HG02943 (cell line): Measurements from ENCODE around the gene FBXL14.
A peak's percentile ranks its signal among the peaks of the same experiment; 100 is the strongest.

Experiments used
- ATAC-seq: cut with Tn5 transposase; IDR thresholded peaks from one replicate; pipeline ENCODE4 v1.9.1; 2021; ENCODE audit warnings: mild to moderate bottlenecking, low read depth, moderate library complexity; ENCODE audit not compliant: unreplicated experiment

The FBXL14 gene

DNA sequence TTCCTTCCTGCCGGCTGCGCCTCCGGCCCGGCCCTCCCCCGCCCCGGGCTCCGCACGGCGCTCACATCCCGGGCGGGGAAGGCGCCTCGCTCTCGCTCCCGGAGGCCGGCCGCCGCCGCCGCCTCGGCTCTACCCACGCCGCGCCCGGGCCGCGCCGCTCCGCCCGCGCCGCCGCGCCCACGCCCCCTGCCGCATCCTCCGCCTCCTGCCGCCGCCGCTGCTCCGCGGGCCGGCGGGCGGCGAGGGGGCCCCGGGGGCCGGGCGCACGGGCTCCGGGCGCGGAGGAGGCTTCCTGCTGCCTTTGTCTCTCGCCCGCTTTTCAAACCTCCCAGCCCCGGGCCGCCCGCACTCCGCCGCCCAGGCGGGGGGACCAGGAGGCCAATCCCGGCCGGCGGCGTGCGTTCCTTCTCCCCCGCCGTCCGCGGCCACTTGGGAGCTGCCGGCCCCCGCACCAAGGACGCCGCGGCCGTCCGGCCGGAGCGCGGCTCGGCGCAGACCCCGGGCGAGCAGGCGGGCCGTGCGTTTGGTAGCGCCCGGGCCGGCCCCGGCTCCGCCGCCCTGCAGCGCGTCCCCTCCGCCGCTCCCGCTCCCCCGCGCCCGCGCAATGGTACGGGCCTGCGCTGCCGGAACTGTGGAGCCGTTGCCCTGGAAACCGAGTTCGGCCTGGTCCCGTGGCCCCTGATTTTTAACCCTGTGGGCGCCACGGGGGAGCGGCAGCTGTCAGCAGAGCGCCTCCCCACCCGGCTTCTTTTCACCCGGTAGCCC is at the start of gene FBXL14:
TSS of gene FBXL14 (minus strand) at position 321 of the 765 bp plus-strand sequence. CDS start 515 bp downstream, outside the sequence.
- peak; percentile 45 for ATAC-seq

- no peak for ATAC-seq
These were observed 49.6 kb upstream of the FBXL14 start for GRCh38 chr12:1643905-1644533.

DNA sequence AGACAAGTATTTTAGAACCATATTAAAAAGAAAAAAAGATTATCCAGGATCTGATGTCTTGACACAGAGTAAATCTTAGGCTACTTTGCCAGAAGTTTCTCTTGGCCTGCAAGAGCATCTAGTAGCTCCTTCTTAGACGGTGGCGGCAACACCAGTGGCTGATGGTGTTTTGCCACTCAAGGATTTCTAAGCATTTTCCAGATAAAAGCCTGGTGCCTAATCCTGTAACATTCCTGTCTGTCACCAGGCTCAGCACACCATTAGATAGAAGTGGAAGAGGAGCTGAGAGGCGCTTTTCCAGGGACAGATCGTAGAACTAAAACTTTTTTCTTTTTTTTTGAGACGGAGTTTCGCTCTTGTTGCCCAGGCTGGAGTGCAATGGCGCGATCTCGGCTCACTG is 48.7 kb upstream of the FBXL14 start:
- ATAC-seq, result no peak

- no peak for ATAC-seq
These were observed 48.1 kb upstream of the FBXL14 start for GRCh38 chr12:1642513-1642912.

DNA sequence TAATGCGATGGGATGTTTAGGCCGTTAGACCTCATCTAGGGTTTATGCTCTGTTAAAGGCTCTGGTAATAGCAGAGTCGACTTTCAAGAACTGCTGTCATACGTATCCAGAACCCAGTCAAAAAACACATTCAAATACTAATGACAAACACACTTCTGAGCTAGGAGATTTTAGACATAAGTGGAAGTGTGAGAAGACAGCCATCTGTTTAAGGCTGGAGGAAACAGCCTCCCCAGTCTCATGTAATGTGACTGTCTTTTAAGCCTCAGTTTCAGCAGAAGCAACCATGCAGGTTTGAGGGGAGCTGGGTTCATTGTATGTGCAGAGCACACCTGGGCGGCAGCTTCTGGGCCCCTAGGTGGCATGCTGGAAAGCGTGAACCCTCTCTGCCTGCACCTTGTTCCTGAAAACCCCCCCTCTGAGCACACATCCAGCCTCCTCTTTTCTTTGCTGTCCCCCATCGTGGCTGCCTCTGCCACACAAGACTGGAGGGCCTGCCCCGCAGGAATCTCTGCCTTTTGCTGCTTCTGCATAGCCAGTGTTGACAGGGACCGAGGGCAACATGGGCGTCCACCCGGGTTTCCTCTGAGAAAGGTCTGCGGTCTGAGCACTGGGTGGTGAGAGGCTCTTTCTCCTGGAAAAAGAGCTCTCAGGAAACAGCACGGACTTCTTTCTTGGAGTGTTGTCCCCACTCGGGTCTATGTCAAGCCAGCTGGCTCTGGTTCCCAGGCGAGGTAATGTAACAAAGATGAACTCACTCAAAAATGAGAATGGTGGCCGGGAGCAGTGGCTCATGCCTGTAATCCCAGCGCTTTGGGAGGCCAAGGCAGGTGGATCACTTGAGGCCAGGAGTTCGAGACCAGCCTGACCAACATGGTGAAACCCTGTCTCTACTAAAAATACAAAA is 46.2 kb upstream of the FBXL14 start:
- ATAC-seq, result no peak

DNA sequence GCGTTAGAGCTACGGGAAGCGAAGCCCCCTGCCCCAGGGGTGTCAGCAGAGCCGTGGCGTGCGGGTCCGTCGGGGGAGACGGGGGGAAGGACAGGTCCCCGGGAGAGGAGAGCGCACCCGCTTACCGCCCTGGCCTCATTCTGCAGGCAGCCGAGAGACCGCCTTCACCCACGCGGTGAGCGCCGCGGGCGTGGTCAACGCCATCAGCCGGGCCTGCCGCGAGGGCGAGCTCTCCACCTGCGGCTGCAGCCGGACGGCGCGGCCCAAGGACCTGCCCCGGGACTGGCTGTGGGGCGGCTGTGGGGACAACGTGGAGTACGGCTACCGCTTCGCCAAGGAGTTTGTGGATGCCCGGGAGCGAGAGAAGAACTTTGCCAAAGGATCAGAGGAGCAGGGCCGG is 45.2 kb upstream of the FBXL14 start:
- no peak for ATAC-seq

- ATAC-seq, result no peak
These were observed 43.8 kb upstream of the FBXL14 start for GRCh38 chr12:1638203-1638602.

DNA sequence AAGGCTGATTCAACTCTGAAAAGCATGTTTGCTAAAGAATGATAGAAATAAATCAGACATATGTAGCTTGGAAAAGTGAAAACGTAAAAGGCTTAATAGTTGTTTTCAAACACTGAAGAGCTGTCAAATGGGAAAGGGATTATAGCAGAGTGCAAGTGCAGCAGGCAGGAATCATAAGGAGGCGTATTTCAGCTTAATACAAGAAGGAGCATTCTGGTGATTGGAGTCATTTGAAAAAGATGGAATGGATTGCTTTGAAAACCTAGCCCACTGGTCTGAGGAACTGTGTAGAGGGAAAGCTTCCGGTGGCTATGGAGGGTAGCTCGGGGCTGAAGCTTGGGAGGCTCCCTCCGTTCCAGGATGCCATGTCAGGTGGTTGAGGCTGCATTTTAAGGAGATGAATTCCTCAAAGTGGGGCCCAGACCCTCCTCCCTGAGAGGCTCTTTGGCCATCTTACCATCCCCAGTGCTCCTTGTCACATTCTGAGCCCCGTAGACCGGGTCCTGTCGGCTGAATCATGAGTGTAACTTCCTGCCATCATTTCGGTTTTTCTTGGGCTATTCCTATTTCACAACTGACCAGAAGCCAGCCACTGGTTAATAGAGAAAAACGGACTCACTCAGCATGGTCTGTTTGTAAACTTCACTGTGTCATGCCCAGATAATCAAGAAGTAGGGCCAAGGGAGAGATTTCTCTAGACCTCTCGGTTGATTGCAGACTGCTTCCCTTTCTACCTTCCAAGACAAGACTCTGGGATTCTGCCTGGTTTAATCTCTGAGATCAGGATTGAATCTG is 41.1 kb upstream of the FBXL14 start:
- ATAC-seq, result no peak

DNA sequence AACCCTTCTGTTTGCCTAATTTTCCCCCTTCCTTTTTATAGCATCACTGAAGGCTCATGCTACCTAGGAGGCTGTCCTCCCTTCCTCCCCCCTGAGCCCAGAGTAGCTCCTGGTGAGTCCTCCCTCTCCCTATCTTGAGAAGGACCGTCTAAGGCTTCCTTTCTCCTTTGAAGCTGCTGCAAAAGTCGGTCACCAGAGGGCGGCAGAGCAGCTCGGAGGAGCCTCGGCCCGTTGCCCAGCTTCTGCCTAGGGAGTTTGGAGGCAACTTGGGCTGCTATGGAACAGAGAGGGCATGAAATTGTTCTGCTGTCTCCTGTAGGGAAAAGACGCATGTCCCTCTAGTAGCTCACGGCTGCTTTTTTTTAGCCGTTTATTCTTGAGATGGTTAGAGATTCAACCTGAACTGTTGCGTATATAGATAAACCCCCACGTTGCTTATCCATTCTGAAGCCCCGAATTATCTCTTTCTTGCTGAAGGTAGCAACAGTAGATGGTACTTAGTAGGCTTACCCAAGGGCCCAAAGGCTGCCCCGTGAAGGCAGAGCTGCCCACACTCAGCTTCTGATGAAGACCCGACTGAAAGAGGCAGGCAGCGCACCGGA is 40.3 kb upstream of the FBXL14 start:
- no peak for ATAC-seq

DNA sequence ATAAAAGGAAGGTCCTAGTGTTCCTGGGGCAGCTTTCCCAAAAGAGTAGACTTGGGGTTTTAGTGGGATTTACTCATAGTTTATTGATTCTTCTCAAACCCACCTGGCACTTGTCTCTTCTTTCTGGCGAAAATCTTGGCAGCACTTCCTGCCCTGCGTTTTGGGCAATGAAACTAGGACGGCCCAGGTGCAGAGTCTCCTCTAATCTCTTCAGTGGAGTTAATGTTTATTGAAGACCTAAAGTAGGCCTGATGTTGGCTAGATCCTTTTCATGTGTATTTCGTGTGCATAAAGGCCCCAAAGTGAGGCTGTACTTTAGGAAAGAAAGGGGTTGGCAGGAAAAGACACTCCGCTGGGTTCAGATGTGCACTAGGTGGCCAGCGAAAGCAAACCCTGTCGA is 39.8 kb upstream of the FBXL14 start:
- no peak for ATAC-seq

DNA sequence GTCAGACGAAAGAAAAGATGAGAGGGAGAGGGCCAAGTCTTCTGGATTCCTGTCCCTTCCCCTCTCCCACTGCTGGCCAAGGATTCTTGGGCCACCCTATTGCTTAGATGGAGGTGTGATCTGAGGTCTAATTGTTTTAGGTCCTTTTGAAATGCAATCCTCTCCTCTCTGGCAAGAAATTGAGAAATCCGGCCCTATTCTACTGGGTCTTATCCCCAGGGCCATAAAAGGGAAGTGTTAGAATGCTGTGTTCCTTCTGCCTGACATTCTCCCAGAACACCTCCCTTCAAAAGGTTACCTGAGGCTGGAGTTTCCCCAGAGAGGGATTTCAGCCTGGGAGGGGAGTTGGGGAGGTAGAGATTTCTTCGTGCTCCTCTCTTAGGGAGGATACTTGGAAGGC is 39.1 kb upstream of the FBXL14 start:
- ATAC-seq, result no peak

GRCh38 chr12:1632702-1633101 is 38.3 kb upstream of the FBXL14 start:
- no peak for ATAC-seq

GRCh38 chr12:1630827-1631591 is 36.6 kb upstream of the FBXL14 start:
- ATAC-seq, result no peak

GRCh38 chr12:1630133-1630826 is 35.9 kb upstream of the FBXL14 start:
- no peak for ATAC-seq

GRCh38 chr12:1629338-1630132 is 35.2 kb upstream of the FBXL14 start:
- no peak for ATAC-seq

DNA sequence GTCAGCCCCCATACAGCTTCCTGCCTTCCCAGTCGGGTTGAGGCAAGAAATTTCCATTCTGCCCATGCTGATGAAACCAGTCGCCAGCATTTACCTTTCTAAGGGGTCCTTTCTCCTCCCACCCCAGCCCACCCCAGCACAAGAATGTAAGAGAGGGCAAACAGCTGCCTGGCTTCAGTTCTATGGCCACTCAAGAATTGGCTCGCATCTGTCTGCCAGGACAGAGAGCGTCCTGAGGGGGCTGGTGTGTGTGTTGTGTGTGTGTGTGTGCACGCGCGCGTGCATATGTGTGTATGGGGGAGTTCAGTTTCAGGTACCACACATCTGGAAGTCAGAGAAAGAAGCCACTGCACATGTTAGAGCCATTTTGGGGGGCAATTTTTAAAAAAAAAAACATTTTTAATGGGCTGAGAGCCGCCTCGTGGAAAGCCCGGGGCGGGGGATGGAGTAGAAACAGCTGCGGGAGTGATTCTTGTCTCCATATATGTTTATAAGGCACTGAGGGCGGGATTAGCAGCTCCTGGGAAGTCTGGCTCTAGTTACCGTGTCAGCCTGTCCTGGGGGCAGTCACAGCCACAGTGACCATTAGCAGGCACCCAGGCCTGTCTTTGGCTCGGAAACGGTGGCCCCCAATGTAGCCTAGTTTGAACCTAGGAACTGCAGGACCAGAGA is 34.4 kb upstream of the FBXL14 start, which contains the start of gene WNT5B:
TSS of gene WNT5B (plus strand) at position 566 of the 672 bp plus-strand sequence. CDS start 2,124 bp downstream, outside the sequence.
- no peak for ATAC-seq

GRCh38 chr12:1622406-1622805 is 28.0 kb upstream of the FBXL14 start:
- no peak for ATAC-seq
